A549 (cell line): ENCODE data around the gene HNRNPR. TPM values are rescaled to one million over a fixed set of nuclear protein-coding genes. Genes with fewer than 3 reads are reported as not detected.

Experiments
- ATAC-seq, 2 experiments: fragments of 200-7000 bp in 1 of 2; fragments of >200 bp in 1 of 2; cut with Nextera tagmentation in 1 of 2; cut with Tn5 transposase in 1 of 2; 3 replicates each; pipeline versions ENCODE4 v1.8.0 to v1.9.1; 2018 to 2020; ENCODE audit warnings: mild to moderate bottlenecking in 1 of 2, moderate library complexity in 1 of 2
- CTCF ChIA-PET: fragments of 300-600 bp; sonication (Branson Sonifier 250); formaldehyde crosslinking; extraction: SDS; loops from one replicate; lab custom pipeline; 2021; ENCODE audit warnings: antibody characterized with exemption, inconsistent platforms; lab: Yijun Ruan, JAX
- POLR2A ChIA-PET: fragments of 350-600 bp; formaldehyde crosslinking; extraction: SDS; loops from one replicate; lab custom pipeline; 2021; ENCODE audit warnings: antibody characterized with exemption, inconsistent platforms; lab: Yijun Ruan, JAX
- DNase-seq, 2 experiments: peaks; one replicate each; pipeline versions ENCODE4 v3.0.0 to v3.0.0-alpha.2; 2011 to 2016; ENCODE audit warnings: low read depth in 1 of 2, low spot score in 1 of 2
- FAIRE-seq: peaks from 2 replicates; lab custom pipeline; 2011; peaks lifted over from hg19 to GRCh38; lab: Jason Lieb, UNC
- H3K27ac ChIP-seq, 2 experiments: fragments of >200 bp; sonication (Bioruptor Twin); formaldehyde crosslinking; 3 replicates each; pipeline ENCODE4 v1.5.1; 2016 to 2017
- H3K4me1 ChIP-seq: fragments of >200 bp; sonication (Bioruptor Twin); formaldehyde crosslinking; 3 replicates; pipeline ENCODE4 v1.6.1; 2016
- H3K4me2 ChIP-seq: fragments of >200 bp; sonication (Bioruptor Twin); formaldehyde crosslinking; 3 replicates; pipeline ENCODE4 v1.6.1; 2016
- H3K4me3 ChIP-seq: fragments of >200 bp; sonication (Bioruptor Twin); formaldehyde crosslinking; 3 replicates; pipeline ENCODE4 v1.5.1; 2016
- H3K9me3 ChIP-seq: fragments of >200 bp; sonication (Bioruptor Twin); formaldehyde crosslinking; 3 replicates; pipeline ENCODE4 v1.6.1; 2016
- BCL3 ChIP-seq: fragments of >200 bp; sonication (Bioruptor Twin); formaldehyde crosslinking; IDR thresholded peaks from 3 replicates; pipeline ENCODE4 v1.6.1; 2016
- CBX8 ChIP-seq: fragments of 200-600 bp; sonication (generic); IDR thresholded peaks from 2 replicates; pipeline ENCODE4 v1.6.1; 2016
- CEBPB ChIP-seq, 2 experiments: fragments of >200 bp in 1 of 2; sonication (Bioruptor Twin) in 1 of 2; formaldehyde crosslinking in 1 of 2; IDR thresholded peaks; 2 replicates each; pipeline ENCODE4 v1.6.1; 2012 to 2016
- CHD2 ChIP-seq: fragments of 150-350 bp; IDR thresholded peaks from 2 replicates; pipeline ENCODE4 v1.6.1; 2014; ENCODE audit warnings: low read length; ENCODE audit not compliant: partially characterized antibody
- CHD4 ChIP-seq: fragments of 200-600 bp; sonication (generic); IDR thresholded peaks from 2 replicates; pipeline ENCODE4 v1.6.1; 2016; ENCODE audit warnings: antibody characterized with exemption, mild to moderate bottlenecking, borderline replicate concordance
- EHF ChIP-seq: fragments of 250-450 bp; sonication (Bioruptor Pico); IDR thresholded peaks from 2 replicates; pipeline ENCODE4 v1.5.0; 2020; ENCODE audit warnings: mild to moderate bottlenecking
- EHMT2 ChIP-seq: fragments of 200-600 bp; sonication (generic); IDR thresholded peaks from 2 replicates; pipeline ENCODE4 v1.6.1; 2016; ENCODE audit warnings: antibody characterized with exemption, low read depth, mild to moderate bottlenecking, moderate library complexity
- EP300 ChIP-seq, 2 experiments: fragments of >200 bp; sonication (Bioruptor Twin); formaldehyde crosslinking; IDR thresholded peaks; 2 replicates in 1 of 2; 3 replicates in 1 of 2; pipeline ENCODE4 v1.6.1; 2016 to 2017
- FOSB ChIP-seq: fragments of 250-450 bp; sonication (Bioruptor Pico); IDR thresholded peaks from 2 replicates; pipeline ENCODE4 v1.5.0; 2020; ENCODE audit warnings: mild to moderate bottlenecking, moderate library complexity
- HDAC2 ChIP-seq: fragments of 200-600 bp; sonication (generic); IDR thresholded peaks from 2 replicates; pipeline ENCODE4 v1.6.1; 2016
- HEYL ChIP-seq: fragments of 250-450 bp; sonication (Bioruptor Pico); IDR thresholded peaks from 2 replicates; pipeline ENCODE4 v1.8.0; 2021; ENCODE audit warnings: mild to moderate bottlenecking, moderate library complexity
- HOXA7 ChIP-seq: fragments of 250-450 bp; sonication (Bioruptor Pico); IDR thresholded peaks from 2 replicates; pipeline ENCODE4 v1.5.0; 2020; ENCODE audit warnings: mild to moderate bottlenecking, moderate library complexity
- HOXB13 ChIP-seq: fragments of 250-450 bp; sonication (Bioruptor Pico); IDR thresholded peaks from 2 replicates; pipeline ENCODE4 v1.5.0; 2020; ENCODE audit warnings: low read depth, mild to moderate bottlenecking, moderate library complexity
- HOXB5 ChIP-seq: fragments of 250-450 bp; sonication (Bioruptor Pico); IDR thresholded peaks from 2 replicates; pipeline ENCODE4 v1.5.0; 2020; ENCODE audit warnings: mild to moderate bottlenecking, moderate library complexity
- NFE2L2 ChIP-seq: fragments of 150-350 bp; conservative IDR thresholded peaks from 2 replicates; pipeline ENCODE4 v1.6.1; 2014; ENCODE audit warnings: low read length
- PHF8 ChIP-seq: fragments of 200-600 bp; sonication (generic); IDR thresholded peaks from 2 replicates; pipeline ENCODE4 v1.6.1; 2016; ENCODE audit warnings: low read depth, mild to moderate bottlenecking, antibody characterized with exemption, moderate library complexity, borderline replicate concordance
- RAD21 ChIP-seq, 2 experiments: fragments of >200 bp in 1 of 2; sonication (Bioruptor Twin) in 1 of 2; formaldehyde crosslinking in 1 of 2; IDR thresholded peaks in 1 of 2; conservative IDR thresholded peaks in 1 of 2; 2 replicates in 1 of 2; 3 replicates in 1 of 2; pipeline ENCODE4 v1.6.1; 2012 to 2018; ENCODE audit warnings: inconsistent platforms in 1 of 2
- RCOR1 ChIP-seq: fragments of 150-350 bp; IDR thresholded peaks from 2 replicates; pipeline ENCODE4 v1.6.1; 2014; ENCODE audit warnings: antibody characterized with exemption, low read length, low read depth
- RFX5 ChIP-seq: fragments of 450-650 bp; IDR thresholded peaks from 2 replicates; pipeline ENCODE4 v1.7.1; 2014; ENCODE audit warnings: antibody characterized with exemption, mild to moderate bottlenecking, moderate library complexity
- RNF2 ChIP-seq: fragments of 200-600 bp; sonication (generic); IDR thresholded peaks from 2 replicates; pipeline ENCODE4 v1.6.1; 2016; ENCODE audit warnings: low read depth, mild to moderate bottlenecking, antibody characterized with exemption, moderate library complexity, borderline replicate concordance
- SMC3 ChIP-seq: fragments of >200 bp; sonication (Bioruptor Twin); formaldehyde crosslinking; IDR thresholded peaks from 3 replicates; pipeline ENCODE4 v1.6.1; 2018; ENCODE audit warnings: inconsistent platforms
- USF2 ChIP-seq: fragments of 450-650 bp; IDR thresholded peaks from 2 replicates; pipeline ENCODE4 v1.6.1; 2014; ENCODE audit warnings: antibody characterized with exemption
- ZC3H11A ChIP-seq: fragments of 450-650 bp; IDR thresholded peaks from 2 replicates; pipeline ENCODE4 v1.6.1; 2014; ENCODE audit warnings: antibody characterized with exemption, mild to moderate bottlenecking
- ZFP36 ChIP-seq: fragments of 450-650 bp; IDR thresholded peaks from 2 replicates; pipeline ENCODE4 v1.6.1; 2014; ENCODE audit warnings: borderline replicate concordance; ENCODE audit not compliant: partially characterized antibody
- WGBS: methylation state at CpG from one replicate; pipeline ENCODE4 v1.1.6; 2017; ENCODE audit errors: missing lambda C conversion rate; 5-methylcytosine and 5-hydroxymethylcytosine counted together
- polyA plus RNA-seq, 4 experiments: library from polyadenylated mRNA; depleted of rRNA in 3 of 4; stranded (reverse); fragments of >200 nt; fragmentation: RNase III in 1 of 4; extraction: RNeasy Plus Mini Kit Qiagen cat#74134 plus additional on column Dnase treatment in 1 of 4; gene quantifications; 2 replicates in 3 of 4; 3 replicates in 1 of 4; pipeline ENCODE4 v1.2.3, GENCODE V29; 2011 to 2017
- TF ChIP-seq, protein P1 (sequence below): fragments of 150-350 bp; IDR thresholded peaks from 2 replicates; pipeline ENCODE4 v1.6.1; 2014; ENCODE audit warnings: low read depth, mild to moderate bottlenecking, low read length
- TF ChIP-seq, protein P2 (sequence below): fragments of 250-450 bp; sonication (Bioruptor Pico); IDR thresholded peaks from 2 replicates; pipeline ENCODE4 v1.5.0; 2020; ENCODE audit warnings: low read depth, mild to moderate bottlenecking, moderate library complexity

Gene HNRNPR
- polyA plus RNA-seq, 2 of the 4 experiments (the other 2 are of a cell fraction): 237 to 281 TPM

DNA sequence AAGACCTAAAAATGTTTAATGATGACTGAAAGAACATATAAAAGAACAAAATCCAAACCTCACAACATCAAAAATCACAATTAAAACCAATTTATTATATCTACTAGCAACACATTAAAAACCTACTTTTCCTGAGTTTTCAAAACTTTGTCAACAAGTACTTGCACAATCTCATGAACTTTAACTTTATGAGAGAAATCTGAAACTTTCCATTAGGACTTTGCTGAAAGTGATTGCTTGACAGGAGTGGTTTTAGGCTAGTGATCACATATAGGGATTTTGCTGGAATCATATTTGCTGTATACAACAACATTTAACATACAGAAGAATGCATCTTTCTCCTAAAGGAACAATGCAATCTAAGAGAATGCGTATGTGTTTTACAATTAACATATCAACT is 13.2 kb downstream of the HNRNPR start:
- Histone ChIP-seq H3K4me2 (no peak overlapping the region), H3K9me3 (no peaks in the 10 kb centered on the region), H3K4me1 (peaks cover 22% of the 10 kb centered on the region; the same call in 2 of the 3 replicates), H3K27ac (no peak overlapping the region), H3K4me3 (no peak overlapping the region)
- 95% methylated on average over 1 of the region's 1 CpG for WGBS
- no peak for ATAC-seq
- DNase-seq: no peak
- TF ChIP-seq PHF8 (no peak), RFX5 (no peak), EHMT2 (no peak), ZC3H11A (no peak), HOXB13 (no peak), NFE2L2 (no peak), EHF (no peak), RCOR1 (no peak), USF2 (no peak), RAD21 (conservative IDR thresholded peaks at IDR 0.05 in 1 of 2, IDR thresholded peaks at IDR 0.05 in 1 of 2) (no peak), CBX8 (no peak), SMC3 (no peak), BCL3 (no peak)
- TF ChIP-seq, protein P1, sequence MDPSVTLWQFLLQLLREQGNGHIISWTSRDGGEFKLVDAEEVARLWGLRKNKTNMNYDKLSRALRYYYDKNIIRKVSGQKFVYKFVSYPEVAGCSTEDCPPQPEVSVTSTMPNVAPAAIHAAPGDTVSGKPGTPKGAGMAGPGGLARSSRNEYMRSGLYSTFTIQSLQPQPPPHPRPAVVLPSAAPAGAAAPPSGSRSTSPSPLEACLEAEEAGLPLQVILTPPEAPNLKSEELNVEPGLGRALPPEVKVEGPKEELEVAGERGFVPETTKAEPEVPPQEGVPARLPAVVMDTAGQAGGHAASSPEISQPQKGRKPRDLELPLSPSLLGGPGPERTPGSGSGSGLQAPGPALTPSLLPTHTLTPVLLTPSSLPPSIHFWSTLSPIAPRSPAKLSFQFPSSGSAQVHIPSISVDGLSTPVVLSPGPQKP: no peak
- TF ChIP-seq, protein P2, sequence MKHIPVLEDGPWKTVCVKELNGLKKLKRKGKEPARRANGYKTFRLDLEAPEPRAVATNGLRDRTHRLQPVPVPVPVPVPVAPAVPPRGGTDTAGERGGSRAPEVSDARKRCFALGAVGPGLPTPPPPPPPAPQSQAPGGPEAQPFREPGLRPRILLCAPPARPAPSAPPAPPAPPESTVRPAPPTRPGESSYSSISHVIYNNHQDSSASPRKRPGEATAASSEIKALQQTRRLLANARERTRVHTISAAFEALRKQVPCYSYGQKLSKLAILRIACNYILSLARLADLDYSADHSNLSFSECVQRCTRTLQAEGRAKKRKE (CRISPR knock-in tag): no peak
- FAIRE-seq: no peak
- ChIA-PET CTCF (interaction anchor here (0.6 to 1.8 kb wide), 2 partner anchors 73 to 171 kb away, joined by 3 to 10 read pairs; no protein-coding TSS in a partner anchor), POLR2A (no interaction called here)

DNA sequence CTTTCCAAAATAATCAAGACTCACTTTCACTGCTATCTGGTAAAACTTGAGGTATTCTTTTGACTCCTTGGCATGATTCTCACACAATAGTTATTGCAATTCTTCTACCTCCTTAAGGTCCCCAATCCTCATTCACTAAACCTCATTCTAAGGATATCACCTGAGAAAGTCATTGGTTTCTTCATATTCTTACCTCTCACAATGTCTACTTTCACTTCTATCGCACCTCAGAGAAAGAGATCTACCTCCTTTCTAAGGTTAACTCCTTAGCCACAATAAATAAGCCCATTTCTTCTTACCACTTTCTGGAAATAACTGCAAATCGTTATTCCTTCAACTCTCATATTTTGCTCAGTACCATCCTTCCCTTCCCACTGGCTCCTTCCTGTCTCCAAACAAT is 18.7 kb downstream of the HNRNPR start:
- H3K4me3 ChIP-seq: no peak overlapping the region
- no peaks in the 10 kb centered on the region for H3K9me3 ChIP-seq
- TF ChIP-seq EP300 (IDR thresholded peaks at IDR 0.05): no peak
- no peak for TF ChIP-seq ZFP36
- TF ChIP-seq SMC3: no peak
- TF ChIP-seq FOSB (CRISPR knock-in tag): no peak
- TF ChIP-seq CEBPB (IDR thresholded peaks at IDR 0.05): no peak
- no peak for TF ChIP-seq HDAC2
- TF ChIP-seq CHD4: no peak
- no peak for TF ChIP-seq CHD2
- TF ChIP-seq, protein P2 (CRISPR knock-in tag): no peak
- no peak for TF ChIP-seq HEYL
- no peak for TF ChIP-seq HOXB5 (CRISPR knock-in tag)
- TF ChIP-seq RNF2: no peak
- TF ChIP-seq HOXA7: no peak
- CTCF ChIA-PET: interaction anchor here (0.7 kb wide), 1 partner anchor 809 kb away, joined by 4 read pairs; no protein-coding TSS in a partner anchor
- no peak overlapping the region for H3K4me2 ChIP-seq
- peaks cover 17% of the 10 kb centered on the region; the same call in 2 of the 3 replicates for H3K4me1 ChIP-seq
- no peak for FAIRE-seq
- H3K27ac ChIP-seq: no peak overlapping the region
- DNase-seq: no peak
- ATAC-seq: no peak
- WGBS: 84% methylated on average over 2 of the region's 2 CpGs
- POLR2A ChIA-PET: no interaction called here
